HK-2 (cell line): ENCODE results near the gene IRX1.

Experiments used
- DNase-seq: peaks from one replicate; pipeline ENCODE4 v3.0.0-alpha.2; 2018; ENCODE audit not compliant: unreplicated experiment

The IRX1 gene

DNA sequence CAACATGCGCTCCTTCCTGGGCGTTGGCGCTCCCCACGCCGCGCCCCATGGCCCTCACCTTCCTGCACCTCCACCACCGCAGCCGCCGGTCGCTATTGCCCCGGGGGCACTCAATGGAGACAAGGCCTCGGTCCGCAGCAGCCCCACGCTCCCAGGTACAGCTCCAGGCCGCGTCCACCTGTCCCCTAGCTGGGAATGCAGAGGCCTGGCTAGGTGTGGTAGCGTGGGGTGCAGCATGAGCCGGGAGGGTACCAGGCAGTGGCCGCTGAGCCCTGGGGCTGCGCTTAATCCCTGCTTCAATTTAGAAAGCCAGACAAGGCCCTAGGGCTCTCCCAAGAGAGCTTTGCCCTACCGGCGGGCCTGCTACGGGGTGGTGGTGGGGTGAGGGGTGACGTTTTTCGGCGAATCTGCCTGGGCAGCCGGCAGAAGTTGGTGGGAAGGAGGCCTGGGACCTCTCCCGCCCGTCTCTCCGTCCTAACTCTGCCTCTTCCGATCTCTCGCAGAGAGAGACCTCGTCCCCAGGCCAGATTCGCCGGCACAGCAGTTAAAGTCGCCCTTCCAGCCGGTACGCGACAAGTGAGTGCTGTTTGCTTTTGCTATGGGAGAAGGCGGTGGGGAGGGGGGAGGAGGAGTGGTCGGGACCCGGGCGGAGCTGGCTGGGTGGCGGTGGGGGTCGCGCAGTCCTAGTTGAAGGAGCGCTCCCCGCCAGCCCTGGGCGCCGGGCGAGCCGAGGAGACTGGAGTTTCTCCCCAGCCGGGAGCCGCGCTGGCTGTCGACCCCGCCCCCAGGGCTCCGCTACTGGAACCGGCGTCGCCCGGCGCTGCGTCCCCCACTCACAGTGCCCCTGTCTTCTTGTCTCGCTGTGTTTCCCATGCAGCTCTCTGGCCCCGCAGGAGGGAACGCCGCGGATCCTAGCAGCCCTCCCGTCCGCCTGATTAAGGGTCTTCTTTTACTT, 4.8 kb downstream of the IRX1 start:
- DNase-seq, result no peak

DNA sequence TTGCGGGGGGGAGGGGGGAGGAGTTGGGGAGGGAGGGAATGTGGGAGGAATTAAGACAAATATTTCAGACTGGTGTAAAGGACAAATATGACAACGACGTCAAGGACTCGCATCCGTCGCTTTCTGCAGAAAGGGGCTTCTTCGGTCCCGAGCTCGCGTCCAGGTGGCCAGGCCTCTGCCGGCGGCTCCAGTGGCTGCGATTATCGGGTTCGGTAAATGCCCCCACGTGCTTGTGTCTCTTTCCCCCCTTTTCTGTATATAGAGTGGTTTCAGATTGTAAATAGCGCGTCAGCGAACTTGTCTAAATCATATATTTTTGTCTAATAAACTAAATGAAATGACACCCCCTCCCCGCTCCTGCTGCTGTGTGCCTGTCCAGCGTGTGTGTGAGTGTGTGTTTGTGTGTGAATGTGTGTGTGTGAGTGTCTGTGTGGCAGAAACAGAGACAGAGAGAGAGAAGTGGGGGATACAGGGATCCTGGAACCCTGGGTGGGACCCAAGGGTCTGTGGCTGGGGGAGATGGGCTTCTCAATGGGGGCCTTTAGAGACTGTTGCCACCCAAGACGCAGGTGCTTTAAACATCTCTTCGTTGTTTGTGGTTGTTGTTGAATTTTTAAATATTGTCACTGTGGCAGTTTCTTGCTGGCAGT, 5.6 kb downstream of the IRX1 start:
- no peak for DNase-seq

DNA sequence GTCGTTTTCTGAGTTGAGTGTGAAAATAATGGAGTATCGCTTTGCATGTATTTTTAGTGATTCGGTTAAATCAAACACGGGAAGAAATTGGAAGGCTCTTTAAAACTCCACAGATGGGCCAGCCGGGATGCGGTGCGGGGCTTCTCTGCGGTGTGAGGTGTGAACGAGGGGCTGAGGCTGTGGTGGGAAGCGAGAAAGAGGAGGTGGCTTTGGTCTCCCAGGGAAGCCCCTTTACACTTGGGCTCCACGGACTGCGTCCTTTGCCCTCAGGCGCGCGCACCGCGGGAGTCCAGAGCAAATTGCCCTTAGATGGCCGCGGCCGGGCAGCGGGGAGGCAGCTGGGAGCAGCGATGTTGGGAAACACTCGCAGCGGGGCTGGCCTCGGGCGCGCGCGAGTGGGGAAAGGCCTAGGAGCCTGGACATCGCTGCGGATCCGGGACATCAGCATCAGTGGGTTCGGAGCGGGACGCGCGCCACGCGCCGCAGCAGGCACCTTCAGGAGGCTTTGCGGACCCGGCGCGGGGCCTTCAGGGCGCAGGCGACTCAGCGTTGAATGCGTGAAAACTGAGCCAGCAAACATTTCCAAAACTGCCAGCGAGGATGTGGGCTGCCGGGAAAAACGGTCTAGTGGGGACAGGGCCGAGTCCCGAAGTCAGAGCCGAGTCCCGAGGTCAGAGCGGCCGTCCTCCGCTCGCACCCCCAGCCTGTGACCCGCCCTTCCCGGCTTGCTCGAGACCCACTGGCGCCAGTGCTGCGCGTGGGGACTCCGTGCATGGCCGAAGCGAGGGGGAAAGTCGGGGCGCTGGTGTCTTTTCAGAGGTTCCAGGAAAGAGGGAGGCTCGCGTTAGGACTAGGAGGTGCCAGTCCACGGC, 6.5 kb downstream of the IRX1 start:
- DNase-seq, result no peak

DNA sequence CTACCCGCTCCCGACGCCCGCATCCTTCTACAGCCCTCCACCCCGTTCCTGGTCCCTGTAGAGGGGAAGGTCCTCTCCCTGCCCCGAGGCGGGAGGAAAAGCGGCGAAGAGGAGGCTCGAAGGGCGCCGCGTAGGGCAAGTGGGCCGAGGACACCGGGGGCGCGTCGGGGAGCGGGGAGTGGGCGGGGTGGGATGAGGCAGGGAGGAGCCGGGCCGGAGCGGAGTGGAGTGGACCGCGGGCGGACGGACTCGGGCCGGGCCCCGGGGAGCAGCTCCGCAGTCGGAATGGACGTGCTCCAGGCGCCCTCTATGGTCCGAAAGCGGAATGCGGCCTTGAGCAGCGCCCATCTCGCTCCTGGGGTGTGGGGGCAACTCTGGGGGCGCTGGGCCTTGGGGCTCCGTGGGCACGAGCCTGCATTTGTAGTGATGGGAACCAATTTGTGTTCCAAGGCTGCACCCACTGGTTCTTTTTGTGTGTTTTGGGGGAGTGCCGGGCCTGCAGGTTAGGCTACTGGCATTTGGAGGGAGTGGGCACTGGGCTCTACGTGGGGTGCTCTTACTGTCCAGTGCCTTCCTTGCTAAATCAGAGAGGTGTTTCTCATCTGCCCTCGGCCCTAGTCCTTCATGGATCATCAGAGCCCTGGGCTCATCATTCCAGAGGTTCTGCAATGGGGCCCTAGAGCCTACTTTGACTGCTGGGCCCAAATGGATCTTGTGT, 7.3 kb downstream of the IRX1 start:
- DNase-seq, result peak; percentile 7

DNA sequence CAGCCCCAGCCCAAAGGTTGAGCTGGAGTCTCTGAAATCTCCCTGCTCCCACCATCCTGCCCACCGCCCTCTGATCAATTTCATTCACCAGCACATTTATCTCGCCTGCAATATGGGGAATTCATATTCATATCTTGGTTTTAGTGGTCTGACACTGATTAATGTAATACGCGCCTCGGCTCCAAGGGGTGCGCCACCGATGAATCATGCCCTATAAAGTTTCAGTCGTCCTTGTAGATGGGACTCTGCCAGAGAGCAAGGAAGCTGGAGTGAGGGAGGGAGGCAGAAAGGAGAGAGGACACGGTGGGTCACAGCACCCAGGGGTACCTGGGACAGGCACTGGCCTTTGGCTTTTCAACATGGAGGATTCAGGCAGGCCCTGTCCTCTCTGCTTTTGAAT, 8.9 kb downstream of the IRX1 start:
- DNase-seq, result no peak

DNA sequence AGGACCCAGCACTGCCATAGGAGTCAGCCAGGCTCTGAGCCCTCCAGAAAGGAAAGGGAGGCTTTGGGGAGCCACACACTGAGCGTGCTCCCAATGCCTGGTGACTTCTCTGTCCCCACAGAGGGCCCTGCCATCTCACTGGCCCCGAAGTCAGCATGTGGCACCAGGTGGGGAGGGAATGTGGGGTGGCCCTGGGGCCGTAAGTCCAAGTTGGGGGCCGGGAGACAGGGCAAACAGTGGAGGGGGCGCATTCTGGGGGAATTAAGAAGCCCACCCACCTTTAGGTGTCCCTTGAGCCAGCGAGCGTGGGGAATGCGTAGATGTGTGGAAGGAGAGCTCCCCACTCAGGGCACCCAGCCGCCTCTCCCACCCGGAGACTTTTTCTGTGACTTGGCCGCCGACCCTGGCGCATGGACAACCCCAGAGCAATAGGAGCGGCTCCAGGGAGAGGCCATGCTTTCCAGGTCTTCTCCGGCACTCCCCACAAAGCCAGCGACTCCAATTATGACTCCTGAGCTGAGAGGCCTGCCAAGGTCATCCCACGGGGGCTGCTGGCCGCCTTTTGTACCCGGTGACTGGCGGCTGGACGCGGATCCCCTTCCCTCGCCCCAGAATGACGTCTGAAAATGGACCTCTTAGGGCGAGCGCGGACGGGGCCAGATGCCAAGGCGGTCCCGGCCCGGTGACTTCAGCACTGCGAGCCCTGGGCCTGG, 9.8 kb downstream of the IRX1 start:
- DNase-seq, result no peak

DNA sequence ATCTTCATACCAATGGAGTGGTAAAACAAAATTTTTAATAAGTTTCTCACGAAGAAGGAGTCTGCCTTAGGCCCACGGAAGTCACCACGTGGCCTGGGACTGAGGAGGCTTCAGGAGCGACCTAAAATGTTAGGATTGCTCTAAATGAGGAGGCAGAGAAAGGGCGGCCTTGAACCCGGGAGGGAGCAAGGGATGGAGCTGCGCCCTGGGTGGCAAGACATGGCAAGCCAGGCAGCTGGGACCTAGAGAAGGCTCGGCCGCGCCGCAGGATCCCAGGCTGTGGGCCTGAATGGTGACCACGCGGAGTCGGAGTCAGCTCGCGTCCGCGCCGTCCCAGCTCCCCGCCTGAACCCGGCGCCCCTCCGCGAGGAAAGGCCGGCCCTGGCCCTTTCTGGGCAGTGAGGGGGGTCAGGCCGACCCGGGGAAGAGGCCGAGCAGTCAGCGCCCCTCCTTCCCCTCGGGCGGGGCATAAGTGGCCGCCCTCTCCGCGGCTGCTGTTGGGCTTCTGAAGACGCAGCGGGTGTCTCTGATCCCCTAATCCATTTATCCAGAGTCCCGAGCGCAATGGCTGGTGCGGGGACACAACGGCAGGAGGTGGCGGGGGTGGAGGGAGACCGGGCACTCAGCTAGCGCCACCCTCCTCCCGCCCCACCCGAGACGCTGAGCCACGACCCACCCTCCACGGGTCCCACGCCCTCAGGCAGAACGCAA, 10.6 kb downstream of the IRX1 start:
- DNase-seq, result no peak

DNA sequence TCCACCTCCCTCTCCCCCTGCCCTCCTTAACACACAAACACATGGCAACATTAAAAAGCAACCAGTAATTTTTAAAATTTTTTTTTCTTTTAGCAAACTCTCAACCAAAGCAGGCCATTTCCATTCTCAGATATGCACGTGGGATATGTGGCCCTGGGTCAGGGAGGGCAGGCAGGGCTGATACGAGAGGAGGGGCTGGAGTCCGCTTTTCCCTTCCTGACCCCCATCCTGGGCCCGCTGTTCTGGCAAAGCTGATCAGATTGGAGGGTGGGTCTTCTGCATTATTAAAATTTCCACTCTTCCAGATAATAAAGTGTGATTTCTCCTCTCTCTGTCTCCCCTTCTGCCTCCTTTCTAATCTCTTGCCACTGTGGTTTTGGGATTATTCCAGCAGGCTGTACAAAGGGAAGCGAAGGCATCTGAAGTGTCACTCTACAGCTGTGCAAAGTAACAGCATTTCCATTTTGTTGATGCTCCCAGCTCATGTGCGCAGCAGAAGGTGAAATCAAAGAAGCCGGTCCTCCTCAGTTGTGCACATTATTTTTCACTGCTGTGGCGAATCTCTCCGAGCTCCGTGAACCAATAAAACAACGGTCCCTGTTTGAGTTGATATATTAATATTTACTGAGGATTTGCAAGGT, 12.0 kb downstream of the IRX1 start:
- DNase-seq, result no peak

DNA sequence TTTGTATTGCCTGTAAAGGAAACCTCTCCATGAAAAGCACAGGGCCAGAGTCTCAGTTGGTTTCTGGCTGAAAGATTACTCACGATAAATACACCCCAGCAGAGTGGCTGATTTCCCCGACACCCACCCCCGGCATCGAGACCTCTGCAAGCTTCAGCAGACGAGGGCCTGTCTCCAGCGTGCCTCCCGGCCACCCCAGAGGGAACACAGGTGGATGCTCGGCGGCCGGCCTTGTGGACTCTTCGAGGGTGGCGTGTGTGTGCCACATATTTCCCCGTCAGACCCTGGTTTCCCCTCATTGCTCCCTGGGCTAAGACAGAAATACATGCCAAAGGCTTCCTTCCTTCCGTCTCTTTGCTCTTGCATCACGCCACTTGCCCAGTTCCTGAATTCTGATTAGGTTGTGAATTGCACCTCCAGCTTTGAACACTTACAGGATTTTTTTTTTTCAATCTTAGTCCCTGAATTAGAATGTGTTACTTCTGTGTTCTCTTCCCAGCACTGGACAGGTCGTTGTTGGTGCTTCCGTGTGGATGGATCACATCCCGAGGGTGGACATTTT, 13.6 kb downstream of the IRX1 start:
- no peak for DNase-seq

DNA sequence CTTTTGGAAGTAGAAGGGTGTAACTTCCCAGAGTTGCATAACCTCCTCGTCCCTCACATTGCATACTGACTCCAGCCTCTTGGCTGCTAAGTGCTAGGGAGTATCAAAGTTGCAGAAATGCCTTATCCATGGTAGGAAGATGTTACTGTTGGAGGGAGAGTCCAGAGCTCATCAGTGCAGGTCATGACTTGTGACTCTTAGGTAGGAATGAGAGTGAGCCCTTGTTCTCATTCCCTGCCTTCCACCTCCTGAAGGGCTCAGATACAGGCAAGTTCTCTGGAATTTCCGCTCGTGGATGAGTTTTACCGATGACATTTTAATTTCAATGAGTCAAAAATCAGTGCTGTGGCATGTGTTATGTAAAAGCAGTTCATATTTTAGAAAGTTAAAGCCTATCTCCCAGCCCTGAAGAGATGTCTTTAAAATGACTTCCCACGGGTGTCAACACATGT, 17.0 kb downstream of the IRX1 start:
- DNase-seq, result no peak

DNA sequence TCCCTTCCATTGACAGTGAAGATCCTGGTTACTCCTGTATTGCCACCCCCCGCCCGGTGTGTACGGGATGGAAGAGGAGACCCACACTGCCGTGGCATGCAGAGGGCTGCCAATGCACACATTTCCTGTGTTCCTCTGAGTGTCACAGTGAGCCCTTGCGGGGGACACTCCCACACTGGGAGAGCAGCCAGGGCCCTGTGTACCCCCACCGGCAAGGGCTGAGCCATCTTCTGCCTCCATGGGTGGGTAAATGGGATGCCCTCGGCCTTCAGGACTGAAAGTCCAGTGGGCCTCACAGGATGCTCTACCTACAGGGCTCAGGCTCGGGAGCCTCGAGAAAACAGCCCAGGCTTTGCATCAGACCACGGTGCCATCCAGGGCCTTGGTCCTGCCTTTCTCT, 18.1 kb downstream of the IRX1 start:
- DNase-seq, result no peak

DNA sequence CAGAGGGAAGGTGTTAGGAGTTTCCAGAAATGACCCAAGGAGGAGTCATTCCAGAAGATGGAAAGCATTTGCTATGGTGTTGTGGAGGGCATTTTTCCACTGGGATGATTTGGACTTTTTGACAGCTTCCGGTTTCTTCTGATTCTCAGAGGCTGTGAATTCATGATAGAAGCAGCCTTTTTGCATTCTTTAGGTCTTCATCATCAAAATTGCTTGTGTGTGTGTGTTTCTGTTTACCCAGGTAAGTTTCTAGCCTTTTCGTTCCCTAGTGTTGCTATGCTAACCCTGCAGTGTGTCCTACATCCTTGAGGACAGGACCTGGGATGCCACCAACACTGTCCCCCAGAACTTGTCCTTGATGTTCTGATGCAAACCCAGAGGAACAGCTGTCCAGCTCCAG, 19.6 kb downstream of the IRX1 start:
- no peak for DNase-seq

DNA sequence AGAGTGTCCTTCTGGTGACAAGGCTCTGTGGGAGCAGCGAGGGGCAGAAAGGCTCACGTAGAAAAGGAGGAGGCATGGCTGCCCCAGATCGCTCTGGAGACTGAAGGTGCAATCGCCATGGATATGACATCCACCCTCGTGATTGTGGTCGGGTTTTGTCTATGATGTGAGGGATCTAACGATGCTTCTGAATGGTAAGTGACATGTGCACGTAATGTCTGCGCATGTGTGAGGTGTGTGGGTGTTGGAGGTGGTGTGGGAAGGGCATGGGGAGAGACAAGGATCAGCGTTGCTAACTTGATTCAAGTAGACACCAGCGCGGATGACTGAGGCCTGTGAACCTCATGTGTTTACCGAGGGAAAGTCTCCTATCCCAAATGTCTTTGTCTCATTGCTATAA, 20.2 kb downstream of the IRX1 start:
- DNase-seq, result no peak

DNA sequence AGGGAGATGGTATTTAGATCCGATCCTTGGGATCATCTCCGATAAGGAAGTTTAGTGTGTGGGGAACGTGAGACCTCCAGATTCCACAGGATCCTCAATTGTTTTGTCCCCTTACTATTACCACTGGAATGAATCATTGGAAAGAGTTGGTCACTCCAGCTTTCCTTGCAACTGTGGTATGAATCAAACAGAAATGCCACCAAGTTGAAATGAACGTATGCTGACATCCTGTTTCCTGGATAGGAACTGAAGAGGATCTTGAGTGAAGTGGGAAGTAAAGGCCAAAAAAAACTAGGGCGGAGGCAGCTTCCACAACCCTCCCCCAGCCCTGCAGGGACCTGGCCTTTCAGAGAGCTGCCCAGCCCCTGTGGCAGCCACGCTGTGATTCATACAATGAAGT, 23.9 kb downstream of the IRX1 start:
- DNase-seq, result no peak

DNA sequence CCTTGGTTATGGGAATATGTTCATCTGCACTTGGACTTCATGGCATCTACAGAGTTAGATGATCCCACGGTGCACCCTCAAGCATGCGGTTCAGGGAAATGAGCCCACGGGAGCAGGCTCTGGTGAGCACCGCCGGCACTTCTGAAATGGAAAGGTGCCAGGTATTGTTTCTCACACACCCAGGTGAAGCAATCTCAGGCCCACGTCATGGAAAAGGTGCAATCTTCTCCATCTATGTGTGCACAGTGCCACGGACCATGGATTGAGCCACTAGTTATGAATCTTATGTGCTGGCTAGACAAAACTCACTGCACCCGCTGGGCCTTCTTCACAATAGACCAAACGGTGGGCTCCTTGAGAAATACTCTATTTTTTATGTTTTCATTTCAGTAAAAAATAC, 27.3 kb downstream of the IRX1 start:
- no peak for DNase-seq

DNA sequence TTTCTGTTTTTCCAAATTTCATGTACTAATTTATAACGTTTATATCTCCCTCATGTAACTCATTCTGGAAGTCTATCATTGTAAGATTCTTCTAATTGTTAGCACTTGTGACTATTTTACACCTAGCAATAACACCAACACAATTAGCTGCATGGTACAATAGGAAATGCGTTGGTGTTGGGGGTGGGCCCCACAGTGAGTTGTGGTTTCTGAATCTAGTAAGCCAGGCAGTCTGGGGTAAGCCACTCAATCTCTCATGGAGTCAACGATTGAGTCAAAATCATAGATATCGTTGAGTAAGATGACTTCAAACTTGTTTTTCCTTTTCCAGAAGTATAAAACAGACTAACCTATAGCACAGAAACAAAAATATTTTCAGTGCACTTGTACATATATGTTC, 30.0 kb downstream of the IRX1 start:
- no peak for DNase-seq

DNA sequence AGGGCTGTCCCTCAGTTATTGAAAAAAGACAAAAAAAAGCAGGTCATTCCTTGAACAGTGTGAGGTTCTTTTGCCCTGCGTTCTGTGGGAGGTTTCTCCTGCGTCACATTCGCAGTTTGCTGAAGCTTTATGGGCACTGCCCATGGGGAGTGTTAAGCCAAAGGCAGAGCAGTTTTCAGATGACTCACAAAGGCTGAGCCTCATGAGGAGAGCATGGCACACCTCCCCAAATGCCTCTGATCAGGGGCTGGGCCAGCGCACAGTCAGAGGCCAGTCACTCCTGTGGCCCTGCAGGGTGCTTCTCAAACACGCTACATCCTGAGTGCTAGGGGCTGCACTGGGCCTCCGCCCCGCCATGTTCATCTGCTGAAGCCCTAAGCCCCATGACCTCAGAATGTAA, 38.4 kb downstream of the IRX1 start:
- DNase-seq, result no peak

DNA sequence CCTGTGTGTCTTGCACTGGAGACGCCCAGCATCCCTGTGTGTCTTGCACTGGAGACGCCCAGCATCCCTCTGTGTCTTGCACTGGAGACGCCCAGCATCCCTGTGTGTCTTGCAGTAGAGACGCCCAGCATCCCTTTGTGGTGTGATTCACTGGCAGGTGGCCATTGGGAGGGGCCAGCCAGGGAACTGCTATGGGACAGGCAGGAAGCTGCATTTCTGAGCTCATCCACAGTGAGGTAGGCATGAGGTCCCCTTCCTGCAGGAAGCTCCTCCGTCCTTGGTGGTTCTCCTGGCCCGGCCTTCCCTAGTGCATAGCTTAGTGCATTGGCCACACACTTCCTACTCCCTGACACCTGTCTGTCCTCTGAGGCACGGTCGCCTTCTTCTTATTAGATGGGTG, 43.5 kb downstream of the IRX1 start:
- no peak for DNase-seq

DNA sequence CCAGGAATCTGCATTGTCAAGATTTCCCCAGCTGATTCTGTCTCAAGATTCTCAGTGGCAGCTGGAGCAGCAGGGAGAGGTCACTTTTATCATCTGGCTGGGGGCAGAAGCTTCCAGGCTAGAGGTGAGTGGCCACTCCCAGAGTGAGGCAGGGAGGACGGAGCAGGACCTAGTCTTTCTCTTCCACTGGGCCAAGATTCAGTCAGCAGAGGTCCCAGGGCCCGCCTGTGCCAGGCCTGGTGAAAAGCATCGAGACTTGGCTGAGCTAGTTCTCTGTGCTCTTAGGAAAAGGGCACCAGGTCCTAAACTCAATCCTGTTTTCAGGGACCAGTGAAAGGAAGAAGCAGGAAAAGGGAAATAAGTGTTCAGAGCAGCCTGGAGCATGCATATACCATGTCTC, 46.6 kb downstream of the IRX1 start:
- no peak for DNase-seq

DNA sequence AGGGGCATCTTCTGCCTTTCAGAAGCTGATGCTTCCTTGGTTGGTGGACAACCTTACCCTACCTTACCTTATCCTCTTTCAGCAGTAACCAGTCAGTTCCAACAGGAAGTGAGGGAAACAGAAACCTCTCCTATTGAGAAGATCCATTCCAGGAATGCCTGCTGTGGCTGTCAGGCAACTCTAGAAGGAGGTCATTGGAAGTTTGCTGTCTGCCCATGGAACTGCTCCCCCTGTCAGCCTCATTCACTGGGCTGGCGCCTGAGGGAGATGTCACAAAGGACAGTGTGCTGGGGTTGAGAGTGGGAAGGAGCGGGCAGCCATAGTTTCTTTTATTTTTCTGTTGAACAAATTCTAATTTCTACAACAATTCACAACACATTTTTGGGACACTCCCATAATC, 54.7 kb downstream of the IRX1 start:
- no peak for DNase-seq
